ENCODE data around the gene MZT2A. TPM values are rescaled to one million over a fixed set of nuclear protein-coding genes. Genes with fewer than 3 reads are reported as not detected.
"Not testable (repeated sequence)": the region's sequence is repeated elsewhere in the genome, so short reads cannot be mapped to it uniquely, and the experiment has no call there.

Gene MZT2A
- total RNA-seq, 1 donor from 2014 or later = 108 TPM

GRCh38 chr2:131515235-131515634 lies 23.0 kb upstream of the MZT2A start:
- H3K9me3 Mint-ChIP-seq; intact Hi-C loops (cut with micrococcal nuclease); H3K4me3 Mint-ChIP-seq; H3K27me3 Mint-ChIP-seq; DNase-seq: not testable (repeated sequence)
- Mint-ChIP-seq H3K36me3 (ENCODE audit: low read depth) (peaks cover 23% of the 10 kb centered on the region), H3K27ac (peak overlapping the region; percentile 37), H3K4me1 (peaks cover 10% of the 10 kb centered on the region)

- H3K4me3 Mint-ChIP-seq; H3K9me3 Mint-ChIP-seq; H3K27me3 Mint-ChIP-seq; intact Hi-C loops (cut with micrococcal nuclease); DNase-seq: not testable (repeated sequence)
- Mint-ChIP-seq H3K27ac (peak overlapping the region; percentile 67), H3K36me3 (ENCODE audit: low read depth) (peaks cover 23% of the 10 kb centered on the region), H3K4me1 (peaks cover 10% of the 10 kb centered on the region)
Observed at GRCh38 chr2:131514408-131515166, 22.4 kb upstream of the MZT2A start.

- H3K4me3 Mint-ChIP-seq; DNase-seq; H3K9me3 Mint-ChIP-seq; intact Hi-C loops (cut with micrococcal nuclease); H3K27me3 Mint-ChIP-seq: not testable (repeated sequence)
- H3K27ac Mint-ChIP-seq = peak overlapping the region; percentile 48
- H3K36me3 Mint-ChIP-seq (ENCODE audit: low read depth) = peaks cover 27% of the 10 kb centered on the region
- H3K4me1 Mint-ChIP-seq = peaks cover 10% of the 10 kb centered on the region
Observed at GRCh38 chr2:131511969-131512870, 20.0 kb upstream of the MZT2A start.

- H3K27me3 Mint-ChIP-seq; H3K27ac Mint-ChIP-seq; H3K9me3 Mint-ChIP-seq; DNase-seq; intact Hi-C loops (cut with micrococcal nuclease); H3K4me3 Mint-ChIP-seq: not testable (repeated sequence)
- H3K4me1 Mint-ChIP-seq = peaks cover 10% of the 10 kb centered on the region
- H3K36me3 Mint-ChIP-seq (ENCODE audit: low read depth) = peaks cover 30% of the 10 kb centered on the region
Observed at GRCh38 chr2:131511291-131511968, 19.2 kb upstream of the MZT2A start.

- no peaks in the 10 kb centered on the region for H3K27me3 Mint-ChIP-seq
- peaks cover 40% of the 10 kb centered on the region for H3K36me3 Mint-ChIP-seq (ENCODE audit: low read depth)
- H3K4me3 Mint-ChIP-seq = no peak overlapping the region
- no peaks in the 10 kb centered on the region for H3K9me3 Mint-ChIP-seq
- no peak for DNase-seq
- intact Hi-C loops (cut with micrococcal nuclease) = no loop called here
- H3K27ac Mint-ChIP-seq = no peak overlapping the region
- H3K4me1 Mint-ChIP-seq = peaks cover 12% of the 10 kb centered on the region
Observed at GRCh38 chr2:131509615-131510014, 17.4 kb upstream of the MZT2A start.

GRCh38 chr2:131504082-131504750 lies 12.0 kb upstream of the MZT2A start:
- peak; percentile 67 for DNase-seq
- H3K4me3 Mint-ChIP-seq = peak overlapping the region; percentile 52

GRCh38 chr2:131503587-131503986 lies 11.4 kb upstream of the MZT2A start:
- peaks cover 50% of the 10 kb centered on the region for H3K36me3 Mint-ChIP-seq (ENCODE audit: low read depth)
- intact Hi-C loops (cut with micrococcal nuclease) = not testable (repeated sequence)

More at GRCh38 chr2:131504082-131504750, 12.0 kb upstream of the MZT2A start:
- H3K27me3 Mint-ChIP-seq; H3K4me1 Mint-ChIP-seq; intact Hi-C loops (cut with micrococcal nuclease); H3K9me3 Mint-ChIP-seq: not testable (repeated sequence)
- peak overlapping the region; percentile 88 for H3K27ac Mint-ChIP-seq
- H3K36me3 Mint-ChIP-seq (ENCODE audit: low read depth) = peaks cover 47% of the 10 kb centered on the region

GRCh38 chr2:131498321-131498973 lies 6.2 kb upstream of the MZT2A start:
- H3K4me3 Mint-ChIP-seq; DNase-seq; intact Hi-C loops (cut with micrococcal nuclease); H3K9me3 Mint-ChIP-seq; H3K27me3 Mint-ChIP-seq: not testable (repeated sequence)
- Mint-ChIP-seq H3K4me1 (peaks cover 30% of the 10 kb centered on the region), H3K36me3 (ENCODE audit: low read depth) (peaks cover 28% of the 10 kb centered on the region), H3K27ac (peak overlapping the region; percentile 85)

More at GRCh38 chr2:131503587-131503986, 11.4 kb upstream of the MZT2A start:
- H3K4me3 Mint-ChIP-seq, H3K27me3 Mint-ChIP-seq, H3K9me3 Mint-ChIP-seq, DNase-seq, H3K4me1 Mint-ChIP-seq: not testable (repeated sequence)
- peak overlapping the region; percentile 65 for H3K27ac Mint-ChIP-seq

- H3K4me3 Mint-ChIP-seq = peak overlapping the region; percentile 34
- peaks cover 31% of the 10 kb centered on the region for H3K4me1 Mint-ChIP-seq
- H3K9me3 Mint-ChIP-seq; DNase-seq; H3K27me3 Mint-ChIP-seq; intact Hi-C loops (cut with micrococcal nuclease): not testable (repeated sequence)
- H3K27ac Mint-ChIP-seq = peak overlapping the region; percentile 46
- peaks cover 21% of the 10 kb centered on the region for H3K36me3 Mint-ChIP-seq (ENCODE audit: low read depth)
Observed at GRCh38 chr2:131495506-131495905, 3.3 kb upstream of the MZT2A start.

- no peak for DNase-seq
- peak overlapping the region; percentile 98 for H3K27ac Mint-ChIP-seq
- H3K27me3 Mint-ChIP-seq = no peaks in the 10 kb centered on the region
- H3K36me3 Mint-ChIP-seq (ENCODE audit: low read depth) = peaks cover 27% of the 10 kb centered on the region
- intact Hi-C loops (cut with micrococcal nuclease) = loop anchor here (2.0 to 5.0 kb wide), 5 partner anchors 33 to 1311 kb away; partner anchors contain the start of genes CCDC74A, FAM168B, MZT2B and PLEKHB2
- H3K4me1 Mint-ChIP-seq = peaks cover 38% of the 10 kb centered on the region
- H3K4me3 Mint-ChIP-seq = peak overlapping the region; percentile 98
- H3K9me3 Mint-ChIP-seq = no peaks in the 10 kb centered on the region
Observed at GRCh38 chr2:131493199-131493968, 1.2 kb upstream of the MZT2A start.

- peaks cover 37% of the 10 kb centered on the region for H3K4me1 Mint-ChIP-seq
- no peaks in the 10 kb centered on the region for H3K9me3 Mint-ChIP-seq
- no peaks in the 10 kb centered on the region for H3K27me3 Mint-ChIP-seq
- peaks cover 27% of the 10 kb centered on the region for H3K36me3 Mint-ChIP-seq (ENCODE audit: low read depth)
- intact Hi-C loops (cut with micrococcal nuclease) = loop anchor here (1.0 to 5.0 kb wide), 7 partner anchors 34 to 1310 kb away; partner anchors contain the start of genes CCDC74A, FAM168B, MZT2B and PLEKHB2
- peak; percentile 98 for DNase-seq
- peak overlapping the region; percentile 98 for H3K27ac Mint-ChIP-seq
- peak overlapping the region; percentile 98 for H3K4me3 Mint-ChIP-seq
Observed at GRCh38 chr2:131492418-131493198, 411 bp upstream of the MZT2A start.

All from activated CD4-positive, alpha-beta T cell treated with anti-CD3 and anti-CD28 coated beads, Interleukin-2, amount 10 ng/mL, durations not matched to agents 24 days and 14 days (primary cell).